Uterus (tissue), 2 donors: ENCODE data around the gene NHSL1.

Experiments
- CTCF ChIP-seq, 4 experiments: fragments of 200-600 bp in 2 of 4; fragments of 450-650 bp in 2 of 4; sonication (generic) in 2 of 4; IDR thresholded peaks; one replicate each; pipeline ENCODE4 v1.5.1; 2016 to 2019; ENCODE audit warnings: antibody characterized with exemption in 4 of 4, mild to moderate bottlenecking in 2 of 4, moderate library complexity in 1 of 4
- POLR2A ChIP-seq, 2 donors: fragments of 450-650 bp; IDR thresholded peaks; one replicate each; pipeline ENCODE4 v1.6.1; 2016; ENCODE audit warnings: antibody characterized with exemption in 2 of 2, mild to moderate bottlenecking in 1 of 2, moderate library complexity in 1 of 2

GRCh38 chr6:138382498-138383265, 116.6 kb downstream of the NHSL1 start:
- TF ChIP-seq CTCF (IDR thresholded peaks at IDR 0.05) (no peak), POLR2A (IDR thresholded peaks at IDR 0.05) (no peak)
